A673 (cell line): ENCODE measurements around the gene ACP2.

Source experiments
- EZH2 ChIP-seq: fragments of 200-600 bp; sonication (generic); IDR thresholded peaks from 2 replicates; pipeline ENCODE4 v1.6.1; 2017; ENCODE audit warnings: borderline replicate concordance, low read depth, mild to moderate bottlenecking, mixed read lengths, antibody characterized with exemption, low read length; ENCODE audit not compliant: poor library complexity, severe bottlenecking
- TF ChIP-seq, protein P1 (sequence below): fragments of 300-800, 200-600 bp; sonication (generic); conservative IDR thresholded peaks from 2 replicates; pipeline ENCODE4 v1.5.1; 2017; ENCODE audit warnings: low read depth, mild to moderate bottlenecking, antibody characterized with exemption, low read length, moderate library complexity, mixed read lengths

GRCh38 chr11:47239852-47240251, 8.8 kb downstream of the ACP2 start:
- TF ChIP-seq EZH2 = no peak
- TF ChIP-seq, protein P1, sequence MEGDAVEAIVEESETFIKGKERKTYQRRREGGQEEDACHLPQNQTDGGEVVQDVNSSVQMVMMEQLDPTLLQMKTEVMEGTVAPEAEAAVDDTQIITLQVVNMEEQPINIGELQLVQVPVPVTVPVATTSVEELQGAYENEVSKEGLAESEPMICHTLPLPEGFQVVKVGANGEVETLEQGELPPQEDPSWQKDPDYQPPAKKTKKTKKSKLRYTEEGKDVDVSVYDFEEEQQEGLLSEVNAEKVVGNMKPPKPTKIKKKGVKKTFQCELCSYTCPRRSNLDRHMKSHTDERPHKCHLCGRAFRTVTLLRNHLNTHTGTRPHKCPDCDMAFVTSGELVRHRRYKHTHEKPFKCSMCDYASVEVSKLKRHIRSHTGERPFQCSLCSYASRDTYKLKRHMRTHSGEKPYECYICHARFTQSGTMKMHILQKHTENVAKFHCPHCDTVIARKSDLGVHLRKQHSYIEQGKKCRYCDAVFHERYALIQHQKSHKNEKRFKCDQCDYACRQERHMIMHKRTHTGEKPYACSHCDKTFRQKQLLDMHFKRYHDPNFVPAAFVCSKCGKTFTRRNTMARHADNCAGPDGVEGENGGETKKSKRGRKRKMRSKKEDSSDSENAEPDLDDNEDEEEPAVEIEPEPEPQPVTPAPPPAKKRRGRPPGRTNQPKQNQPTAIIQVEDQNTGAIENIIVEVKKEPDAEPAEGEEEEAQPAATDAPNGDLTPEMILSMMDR = no peak
